Stimulated activated CD8-positive, alpha-beta memory T cell treated with anti-CD3 and anti-CD28 coated beads, Interleukin-15, amount 100 ng/mL, for 1 hour (primary cell): ENCODE measurements around the gene FCN3.
"Not testable (repeated sequence)": the region's sequence is repeated elsewhere in the genome, so short reads cannot be mapped to it uniquely, and the experiment has no call there.

Experiments used
- DNase-seq: peaks from one replicate; pipeline ENCODE4 v3.0.0-alpha.2; 2020; ENCODE audit warnings: low read depth

The FCN3 gene

DNA sequence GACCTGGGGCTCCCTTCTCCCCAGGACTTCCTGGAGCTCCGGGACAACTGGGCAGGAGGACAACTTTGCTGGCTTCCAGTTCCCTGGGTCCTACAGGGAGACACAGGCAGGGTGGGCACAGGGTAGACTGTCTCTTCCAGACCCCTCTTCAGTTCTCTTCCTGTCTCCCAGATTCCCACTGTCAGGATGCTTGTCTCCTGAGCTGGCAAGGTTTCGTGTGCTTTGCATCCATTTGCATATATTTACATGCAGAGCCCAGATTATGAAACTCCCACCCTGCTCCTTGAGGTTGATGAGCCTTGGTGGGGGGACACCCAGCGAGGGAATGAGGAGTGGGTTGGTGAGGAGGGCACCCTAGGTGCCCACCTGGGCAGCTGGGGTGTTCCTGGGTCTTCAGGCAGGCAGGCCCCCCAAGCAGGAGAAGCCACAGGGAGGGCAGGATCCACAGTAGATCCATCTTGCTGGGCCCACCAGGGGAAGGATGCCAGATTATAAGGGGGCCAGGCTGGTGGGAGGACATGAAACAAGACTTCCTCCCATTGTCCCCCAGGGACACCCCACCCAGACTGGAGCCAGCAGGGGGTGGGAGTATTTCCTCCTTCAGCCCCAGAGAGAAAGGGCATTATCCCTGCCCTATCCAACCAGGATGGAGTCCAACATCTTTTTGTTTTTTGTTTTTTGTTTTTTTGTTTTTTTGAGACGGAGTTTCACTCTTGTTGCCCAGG lies at the start of gene FCN3:
FCN3 (minus strand) TSS at position 463 of the 725 bp plus-strand sequence; CDS start at position 457, 6 bp downstream.
- no peak for DNase-seq

DNA sequence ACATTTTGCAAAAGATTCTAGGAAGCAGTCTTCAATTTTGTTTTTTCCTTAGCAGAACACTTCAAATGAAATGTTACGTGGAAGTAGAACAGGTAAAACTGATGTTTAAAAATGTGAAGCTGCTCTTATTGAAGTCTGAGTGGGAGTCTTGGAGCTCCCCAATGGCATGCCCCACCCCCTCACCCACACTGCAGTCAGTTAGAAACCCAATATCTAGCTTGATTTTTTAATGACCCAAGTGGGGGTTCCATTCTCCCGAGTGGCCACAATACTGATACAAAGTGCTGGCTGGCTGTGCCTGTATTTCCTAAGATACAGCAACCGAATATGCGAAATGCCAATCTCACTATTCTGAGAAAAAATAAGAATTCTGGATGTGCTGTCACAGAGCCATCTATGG lies 49.1 kb upstream of the FCN3 start:
- DNase-seq: no peak

GRCh38 chr1:27418326-27419185 lies 43.9 kb upstream of the FCN3 start:
- no peak for DNase-seq

DNA sequence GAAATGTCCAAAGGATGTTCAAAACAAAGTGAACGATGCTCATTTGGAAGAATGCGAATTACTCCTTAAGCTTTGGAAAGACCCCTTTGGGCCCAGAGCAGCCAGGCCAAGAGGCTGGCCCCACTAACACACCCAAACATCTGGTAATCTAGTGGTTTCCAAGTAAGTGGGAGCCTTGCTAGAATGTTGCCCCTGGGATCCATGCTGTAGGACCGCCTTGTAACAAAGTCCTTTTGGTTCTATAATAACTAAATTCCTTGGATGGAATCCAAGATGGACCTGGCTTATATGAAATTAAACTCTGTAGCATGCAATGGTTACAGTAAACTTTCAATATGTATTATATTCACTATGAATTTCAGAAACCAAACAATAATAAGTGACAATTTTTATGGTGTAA lies 43.1 kb upstream of the FCN3 start:
- no peak for DNase-seq

- no peak for DNase-seq
Observed at GRCh38 chr1:27416387-27417111, 41.9 kb upstream of the FCN3 start.

GRCh38 chr1:27414091-27414490 lies 39.5 kb upstream of the FCN3 start:
- DNase-seq: no peak

DNA sequence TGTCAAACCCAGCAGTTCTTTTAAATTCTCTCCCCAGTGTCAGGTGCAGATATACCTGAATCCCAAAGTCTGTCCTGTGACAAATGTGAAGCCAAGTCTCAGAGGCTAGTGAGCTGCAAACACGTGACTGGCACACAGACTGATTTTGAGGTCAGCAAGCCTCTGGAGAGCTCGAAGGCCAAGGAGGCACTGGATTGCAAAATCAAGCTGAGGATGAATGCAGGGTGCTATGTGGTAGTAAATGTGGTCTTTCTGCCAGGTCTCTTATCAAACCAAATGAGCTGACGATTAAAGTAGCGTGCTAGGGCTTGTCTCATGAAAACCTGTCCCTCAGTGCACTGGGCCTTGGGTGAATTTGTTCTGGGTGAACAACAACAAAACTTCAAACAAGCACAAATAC lies 38.4 kb upstream of the FCN3 start:
- no peak for DNase-seq

- DNase-seq: no peak
Observed at GRCh38 chr1:27412502-27412901, 37.9 kb upstream of the FCN3 start.

- DNase-seq: no peak
Observed at GRCh38 chr1:27410709-27411108, 36.1 kb upstream of the FCN3 start.

DNA sequence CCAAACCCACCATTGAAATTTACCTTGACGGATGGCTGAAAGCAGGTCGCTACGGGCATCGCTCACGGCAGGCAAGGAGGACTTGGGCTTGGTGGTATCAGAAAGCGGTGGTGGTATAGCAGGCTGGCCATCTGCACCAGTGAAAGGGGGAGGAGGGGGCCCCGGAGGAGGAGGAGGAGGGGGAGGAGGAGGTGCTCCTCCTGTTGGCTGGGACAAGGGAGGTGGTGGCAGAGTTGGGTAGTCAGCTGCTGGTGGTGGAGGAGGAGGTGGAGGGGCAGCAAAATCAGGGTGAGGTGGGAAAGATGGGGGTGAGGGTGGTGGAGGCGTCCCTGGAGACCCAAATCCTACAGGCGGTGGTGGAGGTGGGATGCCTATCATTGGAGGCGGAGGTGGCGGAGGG lies 35.0 kb upstream of the FCN3 start:
- no peak for DNase-seq

DNA sequence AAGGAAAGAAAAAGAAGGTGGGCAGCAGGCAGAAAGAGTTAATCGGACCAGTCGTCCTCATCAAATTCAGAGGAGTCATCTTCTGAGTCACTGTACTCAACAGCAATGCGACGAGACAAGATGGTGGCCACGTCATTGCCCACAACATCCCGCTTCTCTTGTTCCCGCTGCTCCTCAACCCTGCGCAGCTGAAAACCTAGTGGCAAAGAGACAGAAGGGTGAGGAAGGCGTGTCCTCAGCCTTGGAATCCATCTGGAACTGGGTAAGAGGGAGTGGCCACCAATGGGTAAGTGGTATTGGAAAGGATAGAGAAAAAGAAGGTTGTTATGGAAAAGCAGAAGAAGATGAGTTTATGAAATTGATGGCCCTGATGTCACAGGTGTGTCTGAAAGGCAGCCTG lies 33.5 kb upstream of the FCN3 start:
- DNase-seq: no peak

DNA sequence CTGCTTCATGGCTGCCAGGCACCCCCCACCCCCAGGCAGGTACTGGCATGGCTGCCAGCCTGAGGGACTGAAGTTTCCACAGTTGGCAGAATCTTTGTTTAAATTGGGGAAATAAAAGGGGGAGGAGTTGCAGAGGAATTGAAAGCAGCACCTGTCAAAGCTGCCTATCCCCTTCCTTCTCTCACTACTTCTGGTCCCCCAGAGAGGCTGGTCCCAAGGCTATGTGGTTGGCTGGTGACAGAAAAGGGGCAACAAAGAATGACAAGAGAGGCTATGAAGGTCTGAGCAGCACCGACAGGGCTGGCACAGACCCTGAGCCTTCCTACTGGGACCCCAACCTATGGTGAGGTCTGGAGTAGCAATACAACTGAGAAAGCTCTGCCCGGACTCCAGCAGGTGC lies 32.2 kb upstream of the FCN3 start:
- not testable (repeated sequence) for DNase-seq

DNA sequence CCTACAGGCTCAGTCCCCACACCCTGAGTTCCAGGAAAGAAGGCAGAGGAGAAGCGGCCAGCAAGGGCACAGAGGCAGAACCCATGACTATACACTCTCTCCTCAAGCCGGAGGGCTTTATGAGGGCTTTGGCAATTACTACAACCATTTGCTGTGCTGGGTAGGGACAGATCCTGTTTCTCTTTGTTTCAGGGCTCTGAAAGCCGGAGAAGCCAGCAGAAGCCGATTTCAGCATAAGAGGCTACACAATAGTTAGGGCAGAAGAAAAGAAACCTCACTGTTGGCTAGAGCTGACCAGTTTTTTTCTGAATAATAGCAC lies 31.7 kb upstream of the FCN3 start:
- no peak for DNase-seq

DNA sequence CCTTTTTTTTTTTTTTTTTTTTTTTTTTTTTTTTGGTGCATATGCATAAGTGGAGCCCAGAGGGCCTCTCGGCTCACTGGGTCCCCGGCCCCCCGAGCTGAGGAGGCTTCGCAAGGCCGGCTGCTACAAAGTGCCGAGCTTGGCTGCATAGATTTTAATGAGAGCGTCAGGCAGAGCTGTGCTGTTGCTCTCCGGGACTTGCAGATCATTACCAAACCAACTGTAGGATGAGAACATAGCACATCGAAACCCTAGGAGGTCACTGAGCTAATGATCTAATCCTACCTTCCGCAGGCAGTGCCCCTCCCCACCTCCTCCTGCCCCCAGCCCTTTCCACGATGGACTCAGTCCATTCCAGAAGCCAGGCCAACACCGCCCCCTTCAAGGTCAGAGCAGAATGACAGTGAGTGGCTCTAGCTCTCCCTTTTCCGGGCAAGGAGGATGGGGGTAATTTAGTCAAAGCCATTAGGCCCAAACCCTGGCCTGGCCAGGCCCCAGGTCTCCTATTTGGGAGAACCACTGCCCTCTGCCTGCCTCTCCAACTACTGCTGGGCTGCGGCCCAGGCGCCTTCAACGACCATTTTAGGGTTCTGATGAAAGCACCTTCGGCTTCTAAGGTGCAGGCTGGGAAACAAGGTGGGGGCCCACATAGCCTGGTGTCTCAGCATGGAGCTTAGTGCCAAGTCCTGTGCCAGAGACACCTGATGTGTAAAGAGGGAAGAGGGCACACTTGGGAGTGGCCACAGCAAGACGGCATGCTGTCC lies 31.2 kb upstream of the FCN3 start:
- DNase-seq: not testable (repeated sequence)

DNA sequence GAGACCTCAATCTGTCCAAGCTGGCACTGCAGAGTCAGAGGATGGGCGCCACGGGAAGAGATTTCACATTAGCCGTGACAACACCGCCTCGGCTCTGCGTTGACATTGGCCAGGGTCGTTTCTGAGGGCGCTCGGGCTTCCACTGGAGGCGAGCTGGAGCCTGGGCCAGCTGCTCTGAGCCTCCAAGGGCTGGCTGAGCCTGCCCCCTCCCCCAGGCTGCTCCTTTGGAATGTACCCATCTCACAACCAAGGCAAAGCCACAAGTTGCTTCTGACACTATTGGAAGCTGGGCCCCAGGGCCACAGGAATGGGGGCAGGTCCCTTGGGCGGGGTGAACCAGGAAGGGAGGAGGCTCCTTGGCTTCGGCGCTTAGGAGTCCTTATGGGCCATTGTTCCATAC lies 30.4 kb upstream of the FCN3 start:
- no peak for DNase-seq

GRCh38 chr1:27403931-27404330 lies 29.3 kb upstream of the FCN3 start:
- DNase-seq: no peak

DNA sequence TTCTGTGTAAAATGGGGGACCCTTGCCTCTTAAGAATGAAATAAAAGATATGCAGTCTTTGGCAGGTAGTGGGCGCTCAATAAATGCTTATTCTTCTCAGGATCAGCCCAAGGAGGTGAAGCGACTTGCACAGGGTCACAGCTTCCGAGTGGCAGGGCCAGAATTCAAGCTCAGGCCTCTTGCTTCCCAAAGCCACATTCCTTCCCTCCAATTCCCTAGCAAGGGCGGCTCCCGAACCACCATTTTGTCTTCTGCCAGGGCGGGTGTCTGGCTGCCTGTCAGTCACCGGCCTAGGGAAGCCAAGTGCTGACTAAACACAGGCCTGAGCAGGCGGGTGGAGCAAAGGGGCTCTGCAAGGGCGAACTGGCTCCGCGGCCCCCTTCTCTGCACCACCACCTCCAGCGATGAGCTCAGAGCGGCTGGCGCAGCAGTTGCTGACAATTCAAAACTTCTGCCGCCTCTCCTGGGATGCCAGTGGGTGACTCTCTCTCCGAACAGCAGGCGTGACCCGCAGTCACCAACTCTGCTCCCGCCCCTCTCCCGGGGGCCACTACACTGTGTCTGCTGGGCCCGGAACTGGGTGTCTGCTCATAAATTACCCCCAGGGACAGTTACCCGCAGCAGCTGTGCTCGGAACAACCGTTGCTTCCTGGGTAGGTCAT lies 28.6 kb upstream of the FCN3 start:
- no peak for DNase-seq

DNA sequence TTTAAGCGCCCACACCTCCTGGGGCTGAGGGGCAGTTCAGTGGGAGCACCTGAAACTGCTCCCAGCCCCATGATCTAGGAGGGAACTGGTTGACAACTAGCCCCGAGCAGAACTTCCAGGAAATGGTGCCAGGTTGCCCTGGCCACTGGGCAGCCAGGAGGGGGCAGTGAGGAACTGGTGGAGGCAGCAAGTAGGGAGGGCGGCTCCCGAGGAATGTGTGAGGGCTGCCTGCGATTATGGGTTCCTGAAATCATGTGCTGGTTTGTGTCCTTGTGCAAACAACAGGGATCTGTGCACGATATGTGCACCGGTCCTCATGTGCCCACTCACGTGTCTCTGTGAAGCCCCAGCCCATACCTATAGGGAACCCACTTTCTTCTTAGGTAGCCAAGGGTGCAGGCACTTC lies 27.7 kb upstream of the FCN3 start:
- no peak for DNase-seq

DNA sequence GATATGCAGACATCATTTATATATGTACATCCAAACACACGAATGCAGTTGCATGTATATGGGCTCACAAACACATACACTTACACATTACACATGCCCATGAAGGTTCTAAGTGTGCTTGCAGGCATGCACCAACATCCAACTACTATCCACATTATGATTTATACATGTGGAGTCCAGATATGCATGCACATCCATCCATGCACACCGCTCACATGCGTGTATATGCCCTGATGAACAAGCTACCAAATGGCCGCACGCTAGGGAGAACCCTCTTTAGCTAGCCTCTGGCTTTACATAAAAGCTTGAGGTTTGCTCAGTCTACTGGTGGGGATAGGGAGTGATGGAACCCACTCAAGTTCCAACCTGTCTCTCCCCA lies 26.3 kb upstream of the FCN3 start:
- DNase-seq: no peak

DNA sequence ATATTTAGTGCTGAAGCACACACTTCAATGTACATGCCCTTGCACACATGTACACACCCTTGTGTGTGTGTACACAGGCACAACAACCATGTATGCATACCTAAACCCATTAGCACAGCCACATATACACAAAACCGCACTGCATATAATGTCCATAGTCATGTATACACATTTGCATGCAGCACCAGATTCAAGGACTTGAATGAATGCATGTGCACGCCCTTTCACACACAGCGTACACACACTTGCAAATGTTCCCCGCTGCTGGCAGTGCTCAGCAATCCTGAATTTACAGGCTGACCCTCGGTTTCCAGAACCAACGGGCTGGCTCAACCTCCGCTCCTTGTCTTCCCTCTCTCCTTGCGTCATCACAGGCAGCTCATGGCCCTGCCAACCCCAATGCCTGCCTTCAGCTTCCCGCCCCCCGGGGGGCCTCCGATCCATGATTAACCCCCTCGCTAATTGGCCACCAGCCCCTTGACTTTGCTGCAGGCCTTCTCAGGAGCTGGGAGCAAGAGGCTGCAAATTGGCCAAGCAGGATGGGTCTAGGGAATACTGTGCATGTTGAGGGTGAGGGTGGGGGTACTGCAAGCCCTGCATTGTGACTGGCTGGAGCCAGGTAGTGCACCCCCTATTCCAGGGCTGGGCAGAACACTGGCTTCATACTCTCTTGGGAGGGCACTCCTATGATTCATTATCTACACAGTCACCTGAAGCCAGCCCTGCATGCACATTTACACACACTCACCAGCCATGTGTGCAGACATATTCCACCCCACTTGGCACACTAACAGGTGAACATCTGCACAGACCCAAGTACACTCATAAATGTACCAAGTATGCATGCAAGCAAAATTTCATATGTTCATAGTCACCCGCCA lies 25.7 kb upstream of the FCN3 start:
- DNase-seq: no peak
